Activated naive CD4-positive, alpha-beta T cell treated with anti-CD3 and anti-CD28 coated beads, Interleukin-2, amount 50 U/mL, for 72 hours (primary cell): ENCODE data around the gene ZNF426. TPM values are rescaled to one million over a fixed set of nuclear protein-coding genes. Genes with fewer than 3 reads are reported as not detected.
"Not testable (repeated sequence)": the region's sequence is repeated elsewhere in the genome, so short reads cannot be mapped to it uniquely, and the experiment has no call there.

Experiments
- ATAC-seq, 2 donors: fragments of 150-1000 bp; cut with Tn5 transposase; 2 replicates each; pipeline ENCODE4 v1.10.0; 2021; ENCODE audit warnings: mild to moderate bottlenecking in 2 of 2, moderate library complexity in 2 of 2
- DNase-seq, 2 donors: peaks; one replicate each; pipeline ENCODE4 v3.0.0; 2021 to 2022; ENCODE audit warnings: low spot score in 2 of 2
- H3K27ac Mint-ChIP-seq, 2 donors: one replicate each; pipeline ENCODE4 v1.8.0; 2022; ENCODE audit warnings: mild to moderate bottlenecking in 2 of 2, mixed read lengths in 2 of 2
- H3K36me3 Mint-ChIP-seq, 2 donors: one replicate each; pipeline ENCODE4 v1.8.0; 2022; ENCODE audit warnings: mixed read lengths in 2 of 2
- H3K9me3 Mint-ChIP-seq, 2 donors: one replicate each; pipeline ENCODE4 v1.8.0; 2022; ENCODE audit warnings: mixed read lengths in 2 of 2
- total RNA-seq, 2 donors: library from RNA; stranded (reverse); gene quantifications; one replicate each; pipeline ENCODE4 v1.2.3, GENCODE V29; 2022

Gene ZNF426
- total RNA-seq, result 10 to 100 TPM; 10.9 to 11.7 TPM

GRCh38 chr19:9538183-9539058, at the start of gene ZNF426:
Gene ZNF426, minus strand, starts transcription at chr19:9538645. Its CDS starts 2,413 bp downstream, at chr19:9536232.
- ATAC-seq (peak; percentile 93 to 95), DNase-seq (peak; percentile 80 to 85)
- H3K9me3 Mint-ChIP-seq, result peaks cover 26 to 48% of the 10 kb centered on the region in 2 donors
- H3K27ac Mint-ChIP-seq, result peak within 1 kb of the TSS; percentile 97 to 98
- H3K36me3 Mint-ChIP-seq, result peaks cover 57 to 75% of the 10 kb centered on the region in 2 donors

GRCh38 chr19:9586764-9587163, 48.3 kb upstream of the ZNF426 start:
- DNase-seq, result peak; percentile 69 to 75
- peak; percentile 65 to 70 for ATAC-seq
- H3K9me3 Mint-ChIP-seq, result peaks cover 0 to 5% of the 10 kb centered on the region in 2 donors
- peaks cover 15 to 19% of the 10 kb centered on the region in 2 donors for H3K36me3 Mint-ChIP-seq
- H3K27ac Mint-ChIP-seq, result peak overlapping the region in 1 of 2 donors; percentile 40

- H3K27ac Mint-ChIP-seq, result peak within 1 kb of the TSS; percentile 96
Measured at GRCh38 chr19:9584073-9584833, 45.8 kb upstream of the ZNF426 start, which contains the start of gene ZNF121. Gene ZNF121, minus strand, starts transcription at chr19:9584504. Its CDS starts 16,407 bp downstream, at chr19:9568097.

GRCh38 chr19:9582081-9582725, 43.8 kb upstream of the ZNF426 start:
- not testable (repeated sequence) for ATAC-seq, DNase-seq
- H3K9me3 Mint-ChIP-seq, result peaks cover 5 to 30% of the 10 kb centered on the region in 2 donors
- peak overlapping the region; percentile 77 to 96 for H3K27ac Mint-ChIP-seq
- H3K36me3 Mint-ChIP-seq, result peaks cover 52 to 59% of the 10 kb centered on the region in 2 donors

More at GRCh38 chr19:9584073-9584833, 45.8 kb upstream of the ZNF426 start, which contains the start of gene ZNF121:
- Mint-ChIP-seq H3K36me3 (peaks cover 38 to 41% of the 10 kb centered on the region in 2 donors), H3K9me3 (peaks cover 0 to 19% of the 10 kb centered on the region in 2 donors)
- ATAC-seq (peak; percentile 82 to 89), DNase-seq (peak; percentile 83 to 89)

- DNase-seq, result no peak
- Mint-ChIP-seq H3K9me3 (peaks cover 13 to 42% of the 10 kb centered on the region in 2 donors), H3K36me3 (peaks cover 66 to 74% of the 10 kb centered on the region in 2 donors), H3K27ac (peak overlapping the region; percentile 41 to 86)
- peak; percentile 53 to 59 for ATAC-seq
Measured at GRCh38 chr19:9580728-9581127, 42.3 kb upstream of the ZNF426 start.

GRCh38 chr19:9570255-9570654, 31.8 kb upstream of the ZNF426 start:
- DNase-seq (no peak), ATAC-seq (no peak)
- peaks cover 84 to 97% of the 10 kb centered on the region in 2 donors for H3K36me3 Mint-ChIP-seq
- H3K9me3 Mint-ChIP-seq, result peaks cover 36 to 41% of the 10 kb centered on the region in 2 donors
- H3K27ac Mint-ChIP-seq, result no peak overlapping the region

- Mint-ChIP-seq H3K36me3 (peaks cover 81 to 96% of the 10 kb centered on the region in 2 donors), H3K9me3 (peaks cover 32 to 44% of the 10 kb centered on the region in 2 donors), H3K27ac (no peak overlapping the region)
- no peak for DNase-seq
- no peak for ATAC-seq
Measured at GRCh38 chr19:9566729-9567128, 28.3 kb upstream of the ZNF426 start.

GRCh38 chr19:9565900-9566705, 27.7 kb upstream of the ZNF426 start:
- DNase-seq (no peak), ATAC-seq (no peak)
- peaks cover 32 to 47% of the 10 kb centered on the region in 2 donors for H3K9me3 Mint-ChIP-seq
- H3K36me3 Mint-ChIP-seq, result peaks cover 80 to 96% of the 10 kb centered on the region in 2 donors
- peak overlapping the region in 1 of 2 donors; percentile 30 for H3K27ac Mint-ChIP-seq

GRCh38 chr19:9552536-9553274, 14.3 kb upstream of the ZNF426 start:
- ATAC-seq, result no peak
- no peak for DNase-seq
- H3K36me3 Mint-ChIP-seq, result peaks cover 36 to 48% of the 10 kb centered on the region in 2 donors
- peaks cover 14 to 26% of the 10 kb centered on the region in 2 donors for H3K9me3 Mint-ChIP-seq
- no peak overlapping the region for H3K27ac Mint-ChIP-seq

GRCh38 chr19:9547870-9548269, 9.4 kb upstream of the ZNF426 start:
- peaks cover 20% of the 10 kb centered on the region in 2 donors for H3K9me3 Mint-ChIP-seq
- peaks cover 26 to 27% of the 10 kb centered on the region in 2 donors for H3K36me3 Mint-ChIP-seq
- no peak overlapping the region for H3K27ac Mint-ChIP-seq
- no peak for DNase-seq
- ATAC-seq, result no peak

- ATAC-seq, DNase-seq, H3K27ac Mint-ChIP-seq: not testable (repeated sequence)
- peaks cover 12 to 28% of the 10 kb centered on the region in 2 donors for H3K9me3 Mint-ChIP-seq
- peaks cover 29 to 46% of the 10 kb centered on the region in 2 donors for H3K36me3 Mint-ChIP-seq
Measured at GRCh38 chr19:9541281-9541680, 2.8 kb upstream of the ZNF426 start.

- Mint-ChIP-seq H3K27ac (peak overlapping the region; percentile 57 to 98), H3K9me3 (peaks cover 21 to 40% of the 10 kb centered on the region in 2 donors), H3K36me3 (peaks cover 42 to 60% of the 10 kb centered on the region in 2 donors)
- not testable (repeated sequence) for ATAC-seq, DNase-seq
Measured at GRCh38 chr19:9539921-9540320, 1.5 kb upstream of the ZNF426 start.

GRCh38 chr19:9539201-9539600, 756 bp upstream of the ZNF426 start:
- H3K36me3 Mint-ChIP-seq, result peaks cover 50 to 67% of the 10 kb centered on the region in 2 donors

GRCh38 chr19:9535934-9536333, 2.5 kb downstream of the ZNF426 start:
- H3K9me3 Mint-ChIP-seq, result peaks cover 41 to 56% of the 10 kb centered on the region in 2 donors
- peaks cover 82 to 93% of the 10 kb centered on the region in 2 donors for H3K36me3 Mint-ChIP-seq
- H3K27ac Mint-ChIP-seq, result peak overlapping the region in 1 of 2 donors; percentile 17
- ATAC-seq (no peak), DNase-seq (no peak)

More at GRCh38 chr19:9539201-9539600, 756 bp upstream of the ZNF426 start:
- not testable (repeated sequence) for ATAC-seq, DNase-seq
- H3K27ac Mint-ChIP-seq, result peak overlapping the region; percentile 86 to 98
- peaks cover 21 to 40% of the 10 kb centered on the region in 2 donors for H3K9me3 Mint-ChIP-seq

GRCh38 chr19:9531933-9532332, 6.5 kb downstream of the ZNF426 start:
- Mint-ChIP-seq H3K36me3 (peaks cover 91 to 98% of the 10 kb centered on the region in 2 donors), H3K27ac (no peak overlapping the region), H3K9me3 (peaks cover 46 to 58% of the 10 kb centered on the region in 2 donors)
- DNase-seq (no peak), ATAC-seq (peak; percentile 46 to 98)
